Measurements from ENCODE around the gene SCTR. TPM values are rescaled to one million over a fixed set of nuclear protein-coding genes. Genes with fewer than 3 reads are reported as not detected.

SCTR gene
- total RNA-seq, 1 donor from 2014 or later = not detected

GRCh38 chr2:119488245-119489214, 35.8 kb downstream of the SCTR start:
- TF ChIP-seq CTCF (IDR thresholded peaks at IDR 0.05) = no peak
- Mint-ChIP-seq H3K4me3 (ENCODE audit: unreplicated experiment) (no peak overlapping the region), H3K27me3 (ENCODE audit: low read depth) (no peaks in the 10 kb centered on the region), H3K27ac (ENCODE audit: unreplicated experiment) (no peak overlapping the region), H3K36me3 (ENCODE audit: low read depth) (no peaks in the 10 kb centered on the region), H3K9me3 (ENCODE audit: low read depth) (no peaks in the 10 kb centered on the region), H3K4me1 (ENCODE audit: low read depth) (peaks cover 84% of the 10 kb centered on the region)
- no peak for DNase-seq (ENCODE audit: low spot score)

GRCh38 chr2:119487434-119488244, 36.6 kb downstream of the SCTR start:
- H3K4me3 Mint-ChIP-seq (ENCODE audit: unreplicated experiment) = no peak overlapping the region
- H3K27me3 Mint-ChIP-seq (ENCODE audit: low read depth) = no peaks in the 10 kb centered on the region
- no peak for TF ChIP-seq CTCF (IDR thresholded peaks at IDR 0.05)
- H3K4me1 Mint-ChIP-seq (ENCODE audit: low read depth) = peaks cover 89% of the 10 kb centered on the region
- no peaks in the 10 kb centered on the region for H3K9me3 Mint-ChIP-seq (ENCODE audit: low read depth)
- no peak overlapping the region for H3K27ac Mint-ChIP-seq (ENCODE audit: unreplicated experiment)
- H3K36me3 Mint-ChIP-seq (ENCODE audit: low read depth) = no peaks in the 10 kb centered on the region
- DNase-seq (ENCODE audit: low spot score) = no peak

- Mint-ChIP-seq H3K27me3 (ENCODE audit: low read depth) (no peaks in the 10 kb centered on the region), H3K9me3 (ENCODE audit: low read depth) (no peaks in the 10 kb centered on the region), H3K4me3 (ENCODE audit: unreplicated experiment) (no peak overlapping the region), H3K27ac (ENCODE audit: unreplicated experiment) (peak overlapping the region; percentile 58), H3K36me3 (ENCODE audit: low read depth) (no peaks in the 10 kb centered on the region), H3K4me1 (ENCODE audit: low read depth) (peaks cover 82% of the 10 kb centered on the region)
- no peak for TF ChIP-seq CTCF (IDR thresholded peaks at IDR 0.05)
- no peak for DNase-seq (ENCODE audit: low spot score)
These were observed 37.4 kb downstream of the SCTR start for GRCh38 chr2:119486886-119487285.

GRCh38 chr2:119486196-119486827, 38.0 kb downstream of the SCTR start:
- no peaks in the 10 kb centered on the region for H3K9me3 Mint-ChIP-seq (ENCODE audit: low read depth)
- H3K27me3 Mint-ChIP-seq (ENCODE audit: low read depth) = no peaks in the 10 kb centered on the region
- no peaks in the 10 kb centered on the region for H3K36me3 Mint-ChIP-seq (ENCODE audit: low read depth)
- TF ChIP-seq CTCF (IDR thresholded peaks at IDR 0.05) = no peak
- peaks cover 79% of the 10 kb centered on the region for H3K4me1 Mint-ChIP-seq (ENCODE audit: low read depth)
- no peak overlapping the region for H3K4me3 Mint-ChIP-seq (ENCODE audit: unreplicated experiment)
- peak overlapping the region; percentile 58 for H3K27ac Mint-ChIP-seq (ENCODE audit: unreplicated experiment)
- DNase-seq (ENCODE audit: low spot score) = no peak

All from chondrocyte (in vitro differentiated cells).